Body of pancreas (tissue), 4 donors: ENCODE results near the gene MESP2. TPM values are rescaled to one million over a fixed set of nuclear protein-coding genes. Genes with fewer than 3 reads are reported as not detected.
A peak's percentile ranks its signal among the peaks of the same experiment; 100 is the strongest.

Experiments used
- ATAC-seq: fragments of 150-250 bp; one replicate; pipeline ENCODE4 v1.9.1; 2016
- DNase-seq, 4 donors: peaks; one replicate each; pipeline ENCODE4 v3.0.0-alpha.2; 2019
- H3K27ac ChIP-seq, 4 donors: fragments of 200-600 bp; sonication (generic); 1 replicate in 3 of 4; 2 replicates in 1 of 4; pipeline versions ENCODE4 v1.5.1 to v1.6.1; 2016 to 2019; ENCODE audit warnings: mild to moderate bottlenecking in 1 of 4, mixed read lengths in 1 of 4, moderate library complexity in 1 of 4
- H3K27me3 ChIP-seq, 2 donors: fragments of 200-600 bp; sonication (generic); one replicate each; pipeline ENCODE4 v1.6.0; 2016; ENCODE audit warnings: mild to moderate bottlenecking in 1 of 2
- H3K36me3 ChIP-seq, 2 donors: fragments of 200-600 bp; sonication (generic); replicated peaks in 1 of 2; 2 replicates each; pipeline ENCODE4 v1.5.1; 2016; ENCODE audit warnings: low read depth in 2 of 2; ENCODE audit not compliant: insufficient read depth in 1 of 2
- H3K4me1 ChIP-seq: fragments of 200-600 bp; sonication (generic); one replicate; pipeline ENCODE4 v1.6.0; 2016
- H3K4me3 ChIP-seq, 2 donors: fragments of 200-600 bp; sonication (generic); 1 replicate in 1 of 2; 2 replicates in 1 of 2; pipeline ENCODE4 v1.5.1; 2016 to 2019
- H3K9me3 ChIP-seq, 3 donors: fragments of 200-600 bp; sonication (generic); 1 replicate in 2 of 3; 2 replicates in 1 of 3; pipeline ENCODE4 v1.5.1; 2016
- CTCF ChIP-seq, 7 experiments: fragments of 450-650 bp in 4 of 7; fragments of 200-600 bp in 3 of 7; sonication (generic) in 3 of 7; IDR thresholded peaks; one replicate each; pipeline ENCODE4 v1.5.1; 2016 to 2019; ENCODE audit warnings: antibody characterized with exemption in 7 of 7
- POLR2A ChIP-seq, 3 donors: fragments of 450-650 bp; IDR thresholded peaks; one replicate each; pipeline ENCODE4 v1.6.1; 2016; ENCODE audit warnings: antibody characterized with exemption in 3 of 3, mild to moderate bottlenecking in 2 of 3
- WGBS, 2 donors: methylation state at CpG; one replicate each; pipeline ENCODE4 v1.1.5; 2017; 5-methylcytosine and 5-hydroxymethylcytosine counted together
- intact Hi-C: fragments of 100-400 bp; cut with DNase I; formaldehyde crosslinking; loops from one replicate; pipeline ENCODE4 v1.15.1; 2023
- total RNA-seq, 2 donors: library from RNA; depleted of rRNA; stranded (reverse); fragments of >200 nt; gene quantifications; one replicate each; pipeline ENCODE4 v1.1.0, GENCODE V29; 2016

Gene MESP2
- total RNA-seq, 2 donors from 2014 or later: 1.8 TPM; not detected in 1

- TF ChIP-seq POLR2A (IDR thresholded peaks at IDR 0.05) (no peak), CTCF (IDR thresholded peaks at IDR 0.05) (no peak)
- Histone ChIP-seq H3K4me1 (peaks cover 18% of the 10 kb centered on the region), H3K36me3 (no peaks in the 10 kb centered on the region), H3K9me3 (no peaks in the 10 kb centered on the region), H3K4me3 (no peak overlapping the region), H3K27ac (no peak overlapping the region), H3K27me3 (no peaks in the 10 kb centered on the region)
- 72 to 94% methylated on average over 5 of the region's 5 CpGs for WGBS, 2 donors
- ATAC-seq (no peak), DNase-seq (no peak)
- intact Hi-C loops: no loop called here
Observed at GRCh38 chr15:89822611-89822950, 46.4 kb downstream of the MESP2 start.

- DNase-seq (peak in 1 of 4 donors; percentile 32), ATAC-seq (no peak)
- Histone ChIP-seq H3K4me3 (no peak overlapping the region), H3K36me3 (no peaks in the 10 kb centered on the region), H3K9me3 (no peaks in the 10 kb centered on the region), H3K27me3 (no peaks in the 10 kb centered on the region), H3K4me1 (peaks cover 18% of the 10 kb centered on the region), H3K27ac (no peak overlapping the region)
- intact Hi-C loops: no loop called here
- TF ChIP-seq POLR2A (IDR thresholded peaks at IDR 0.05): no peak
- no peak for TF ChIP-seq CTCF (IDR thresholded peaks at IDR 0.05)
- WGBS, 2 donors: 78 to 82% methylated on average over 7 of the region's 7 CpGs
Observed at GRCh38 chr15:89822951-89823711, 47.0 kb downstream of the MESP2 start.

GRCh38 chr15:89823836-89824606, 47.9 kb downstream of the MESP2 start:
- Histone ChIP-seq H3K36me3 (no peaks in the 10 kb centered on the region), H3K4me3 (no peak overlapping the region), H3K27me3 (no peaks in the 10 kb centered on the region), H3K9me3 (no peaks in the 10 kb centered on the region), H3K27ac (no peak overlapping the region), H3K4me1 (peaks cover 27% of the 10 kb centered on the region)
- intact Hi-C loops: no loop called here
- ATAC-seq: no peak
- no peak for DNase-seq
- TF ChIP-seq CTCF (IDR thresholded peaks at IDR 0.05) (no peak), POLR2A (IDR thresholded peaks at IDR 0.05) (no peak)
- WGBS, 2 donors: 87 to 90% methylated on average over 8 to 16 of the region's 16 CpGs

GRCh38 chr15:89824607-89824867, 48.4 kb downstream of the MESP2 start:
- Histone ChIP-seq H3K9me3 (no peaks in the 10 kb centered on the region), H3K27ac (no peak overlapping the region), H3K36me3 (no peaks in the 10 kb centered on the region), H3K4me3 (no peak overlapping the region), H3K4me1 (peaks cover 30% of the 10 kb centered on the region), H3K27me3 (no peaks in the 10 kb centered on the region)
- DNase-seq (no peak), ATAC-seq (no peak)
- 79% methylated on average over 4 to 6 of the region's 7 CpGs for WGBS, 2 donors
- intact Hi-C loops: no loop called here
- TF ChIP-seq CTCF (IDR thresholded peaks at IDR 0.05): no peak
- no peak for TF ChIP-seq POLR2A (IDR thresholded peaks at IDR 0.05)
